SU-DHL-6 (cell line): ENCODE data around the gene DKK2.

Experiments used
- H2AFZ ChIP-seq: fragments of 200-600 bp; sonication (generic); 2 replicates; pipeline ENCODE4 v1.6.1; 2014; ENCODE audit warnings: low read depth, mild to moderate bottlenecking, moderate library complexity, mixed read lengths, antibody characterized with exemption, low read length; ENCODE audit not compliant: severe bottlenecking
- H3F3A ChIP-seq: fragments of 200-600 bp; shearing (Covaris generic); 2 replicates; pipeline ENCODE4 v1.6.0; 2016; ENCODE audit warnings: antibody characterized with exemption, mild to moderate bottlenecking; ENCODE audit not compliant: insufficient read depth
- H3K27ac ChIP-seq: fragments of 200-600 bp; sonication (generic); 2 replicates; pipeline ENCODE4 v1.5.1; 2016; ENCODE audit warnings: low read depth, mild to moderate bottlenecking, low read length, moderate library complexity, mixed read lengths
- H3K27me3 ChIP-seq: fragments of 200-600 bp; sonication (generic), shearing (Covaris generic); 2 replicates; pipeline ENCODE4 v1.6.0; 2014; ENCODE audit warnings: mild to moderate bottlenecking, low read length
- H3K36me3 ChIP-seq: fragments of 200-600 bp; sonication (generic); 2 replicates; pipeline ENCODE4 v1.6.1; 2014; ENCODE audit warnings: mild to moderate bottlenecking, low read length, mixed read lengths
- H3K4me2 ChIP-seq: fragments of 300-600, 200-600 bp; shearing (Covaris generic), sonication (generic); 2 replicates; pipeline ENCODE4 v1.6.0; 2014; ENCODE audit warnings: low read length, low read depth, mild to moderate bottlenecking; ENCODE audit not compliant: poor library complexity, severe bottlenecking
- H3K4me3 ChIP-seq: fragments of 200-600 bp; sonication (generic); 2 replicates; pipeline ENCODE4 v1.5.1; 2014; ENCODE audit warnings: antibody characterized with exemption, low read length, mild to moderate bottlenecking, mixed read lengths; ENCODE audit not compliant: insufficient read depth, poor library complexity, severe bottlenecking
- H3K79me2 ChIP-seq: fragments of 200-600 bp; sonication (generic); 2 replicates; pipeline ENCODE4 v1.6.1; 2014; ENCODE audit warnings: mild to moderate bottlenecking, low read length, moderate library complexity; ENCODE audit not compliant: insufficient read depth
- H3K9ac ChIP-seq: fragments of 200-600 bp; sonication (generic); 2 replicates; pipeline ENCODE4 v1.7.0; 2014; ENCODE audit warnings: mild to moderate bottlenecking, low read length
- H3K9me2 ChIP-seq: fragments of 200-600 bp; sonication (generic); replicated peaks from 2 replicates; pipeline ENCODE4 v1.6.1; 2014; ENCODE audit warnings: low read length; ENCODE audit not compliant: insufficient read depth
- H3K9me3 ChIP-seq: fragments of 200-600 bp; sonication (generic); 2 replicates; pipeline ENCODE4 v1.6.1; 2014; ENCODE audit warnings: low read length, mixed read lengths; ENCODE audit not compliant: insufficient read depth
- H4K20me1 ChIP-seq: fragments of 200-600 bp; sonication (generic); 2 replicates; pipeline ENCODE4 v1.6.1; 2014; ENCODE audit warnings: low read depth, mild to moderate bottlenecking, antibody characterized with exemption, low read length, moderate library complexity, mixed read lengths
- CTCF ChIP-seq: fragments of 200-600 bp; sonication (generic); IDR thresholded peaks from one replicate; pipeline ENCODE4 v1.5.1; 2017; ENCODE audit warnings: antibody characterized with exemption, mild to moderate bottlenecking, low read length, moderate library complexity; ENCODE audit not compliant: insufficient read depth, poor library complexity, severe bottlenecking
- EZH2phosphoT487 ChIP-seq: fragments of 200-600 bp; sonication (generic), shearing (Covaris generic); conservative IDR thresholded peaks from 2 replicates; pipeline ENCODE4 v1.6.1; 2018; ENCODE audit warnings: mild to moderate bottlenecking, antibody characterized with exemption, low read length, moderate library complexity, mixed read lengths

Gene DKK2

GRCh38 chr4:107011312-107011711, 24.8 kb downstream of the DKK2 start:
- Histone ChIP-seq H3K79me2 (no peaks in the 10 kb centered on the region), H2AFZ (no peak overlapping the region), H3K9me2 (no peaks in the 10 kb centered on the region), H3K27me3 (no peaks in the 10 kb centered on the region), H3F3A (no peaks in the 10 kb centered on the region), H4K20me1 (no peaks in the 10 kb centered on the region), H3K4me3 (no peak overlapping the region), H3K36me3 (no peaks in the 10 kb centered on the region), H3K27ac (no peak overlapping the region), H3K4me2 (no peak overlapping the region), H3K9me3 (no peaks in the 10 kb centered on the region), H3K9ac (no peak overlapping the region)
- no peak for TF ChIP-seq CTCF
- TF ChIP-seq EZH2phosphoT487 = no peak

GRCh38 chr4:107009196-107009968, 26.7 kb downstream of the DKK2 start:
- Histone ChIP-seq H2AFZ (no peak overlapping the region), H4K20me1 (no peaks in the 10 kb centered on the region), H3K79me2 (no peaks in the 10 kb centered on the region), H3F3A (no peaks in the 10 kb centered on the region), H3K9me3 (no peaks in the 10 kb centered on the region), H3K9me2 (no peaks in the 10 kb centered on the region), H3K4me2 (no peak overlapping the region), H3K27me3 (no peaks in the 10 kb centered on the region), H3K4me3 (no peak overlapping the region), H3K9ac (no peak overlapping the region), H3K27ac (no peak overlapping the region), H3K36me3 (no peaks in the 10 kb centered on the region)
- TF ChIP-seq CTCF (no peak), EZH2phosphoT487 (no peak)

- TF ChIP-seq EZH2phosphoT487 = no peak
- H3K9me2 ChIP-seq = no peaks in the 10 kb centered on the region
Observed at GRCh38 chr4:107008115-107008514, 28.0 kb downstream of the DKK2 start.

GRCh38 chr4:107006218-107006617, 29.9 kb downstream of the DKK2 start:
- H3F3A ChIP-seq = no peaks in the 10 kb centered on the region
- no peaks in the 10 kb centered on the region for H3K27me3 ChIP-seq
- H3K4me3 ChIP-seq = no peak overlapping the region
- H3K9me2 ChIP-seq = no peaks in the 10 kb centered on the region
- H3K9me3 ChIP-seq = no peaks in the 10 kb centered on the region
- no peak overlapping the region for H2AFZ ChIP-seq
- H3K9ac ChIP-seq = no peak overlapping the region
- H4K20me1 ChIP-seq = no peaks in the 10 kb centered on the region
- H3K27ac ChIP-seq = no peak overlapping the region
- TF ChIP-seq CTCF (no peak), EZH2phosphoT487 (no peak)
- H3K36me3 ChIP-seq = no peaks in the 10 kb centered on the region
- no peaks in the 10 kb centered on the region for H3K79me2 ChIP-seq
- H3K4me2 ChIP-seq = no peak overlapping the region

More at GRCh38 chr4:107008115-107008514, 28.0 kb downstream of the DKK2 start:
- no peak overlapping the region for H3K9ac ChIP-seq
- H2AFZ ChIP-seq = no peak overlapping the region
- no peaks in the 10 kb centered on the region for H4K20me1 ChIP-seq
- no peak overlapping the region for H3K4me2 ChIP-seq
- H3K27me3 ChIP-seq = no peaks in the 10 kb centered on the region
- H3K9me3 ChIP-seq = no peaks in the 10 kb centered on the region
- no peak overlapping the region for H3K4me3 ChIP-seq
- no peak overlapping the region for H3K27ac ChIP-seq
- H3K36me3 ChIP-seq = no peaks in the 10 kb centered on the region
- H3F3A ChIP-seq = no peaks in the 10 kb centered on the region
- no peaks in the 10 kb centered on the region for H3K79me2 ChIP-seq
